ENCODE data around the gene VWA5B1. TPM values are rescaled to one million over a fixed set of nuclear protein-coding genes. Genes with fewer than 3 reads are reported as not detected.

The VWA5B1 gene
- total and polyA plus RNA-seq, 5 experiments from 2014 or later = 0.06 TPM; not detected in 4

DNA sequence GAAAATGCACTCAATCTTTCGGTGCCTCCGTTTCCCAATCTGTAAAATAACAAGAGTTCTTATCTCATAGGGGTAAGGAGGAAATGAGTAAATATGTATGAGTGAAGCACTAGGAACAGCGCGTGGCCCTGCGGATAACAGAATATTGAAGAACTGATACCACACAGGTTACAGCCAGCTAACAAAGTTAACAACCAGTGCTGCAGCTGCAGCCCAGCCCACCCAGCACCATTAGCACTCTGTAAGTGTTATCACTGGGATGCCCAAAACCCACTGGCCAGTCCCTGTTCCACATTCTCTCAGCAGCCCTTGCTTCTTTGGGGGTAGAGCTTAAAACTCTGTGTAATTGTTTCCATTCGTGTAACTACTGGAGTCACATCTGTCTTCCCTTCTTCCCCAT, 89.5 kb downstream of the VWA5B1 start:
- no peak for DNase-seq
- Mint-ChIP-seq H3K9me3 (peaks cover 0 to 10% (median 0%) of the 10 kb centered on the region in 9 donors), H3K27me3 (peaks cover 35 to 58% (median 55%) of the 10 kb centered on the region in 5 donors), H3K27ac (no peak overlapping the region), H3K36me3 (no peaks in the 10 kb centered on the region), H3K4me1 (peaks cover 0 to 2% (median 0%) of the 10 kb centered on the region in 4 donors), H3K4me3 (no peak overlapping the region)
- no peak for ATAC-seq
- POLR2A ChIA-PET = no interaction called here

DNA sequence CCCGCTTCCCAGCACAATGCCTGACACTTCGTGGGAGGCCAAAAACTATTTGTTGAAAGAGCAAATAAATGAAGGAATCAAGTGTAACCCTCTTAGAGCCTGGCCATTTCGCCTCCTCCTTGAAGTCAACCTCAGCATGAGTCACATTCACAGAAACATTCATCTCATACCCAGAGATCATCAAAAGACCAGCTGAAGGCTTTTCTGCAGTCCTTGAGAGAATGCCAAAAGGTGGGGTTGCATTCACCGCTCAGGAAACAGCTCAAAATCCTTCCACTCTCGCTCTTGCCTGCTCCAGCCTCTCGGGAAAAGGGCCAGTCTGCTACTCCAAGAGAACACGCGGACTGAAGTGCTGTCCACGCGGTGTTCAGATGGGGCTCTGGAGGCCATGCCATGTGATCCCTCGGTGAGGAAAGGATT, 90.0 kb downstream of the VWA5B1 start:
- no peak for ATAC-seq
- no peak for DNase-seq
- peaks cover 38 to 57% (median 56%) of the 10 kb centered on the region in 5 donors for H3K27me3 Mint-ChIP-seq
- no peak overlapping the region for H3K4me3 Mint-ChIP-seq
- POLR2A ChIA-PET = no interaction called here
- no peak overlapping the region for H3K27ac Mint-ChIP-seq
- peaks cover 0 to 10% (median 0%) of the 10 kb centered on the region in 9 donors for H3K9me3 Mint-ChIP-seq
- H3K36me3 Mint-ChIP-seq = no peaks in the 10 kb centered on the region
- peaks cover 0 to 2% (median 0%) of the 10 kb centered on the region in 4 donors for H3K4me1 Mint-ChIP-seq

DNA sequence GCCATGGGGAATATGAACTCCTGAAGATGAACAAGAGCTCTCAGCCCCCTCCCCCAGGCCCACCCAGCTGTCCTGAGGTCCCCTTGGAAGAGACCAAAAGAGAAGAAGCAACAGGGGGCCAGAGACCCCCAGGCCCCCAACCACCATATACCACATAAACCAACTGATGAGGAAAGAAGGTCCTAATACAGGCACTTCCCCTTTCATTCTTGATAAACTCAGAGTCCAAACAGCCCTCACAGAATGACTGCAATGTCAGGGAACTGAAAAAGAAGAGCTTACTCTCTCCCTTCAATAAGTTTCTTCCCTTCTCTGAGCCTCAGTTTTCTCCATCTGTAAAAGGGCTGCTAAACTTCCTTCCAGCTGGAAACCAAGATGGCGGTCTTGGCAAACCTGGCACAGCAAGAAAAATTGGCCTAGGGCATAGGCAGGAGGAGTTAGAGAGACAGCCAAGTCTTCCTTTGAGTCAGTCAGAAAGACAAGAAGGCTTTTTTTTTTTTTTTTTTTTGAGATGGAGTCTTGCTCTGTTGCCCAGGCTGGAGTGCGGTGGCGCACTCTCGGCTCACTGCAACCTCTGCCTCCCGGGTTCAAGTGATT, 90.5 kb downstream of the VWA5B1 start:
- no peak for ATAC-seq
- peaks cover 0 to 10% (median 0%) of the 10 kb centered on the region in 9 donors for H3K9me3 Mint-ChIP-seq
- H3K4me1 Mint-ChIP-seq = peaks cover 0 to 2% (median 0%) of the 10 kb centered on the region in 4 donors
- POLR2A ChIA-PET = no interaction called here
- H3K36me3 Mint-ChIP-seq = no peaks in the 10 kb centered on the region
- no peak overlapping the region for H3K27ac Mint-ChIP-seq
- no peak for DNase-seq
- peaks cover 34 to 56% (median 52%) of the 10 kb centered on the region in 5 donors for H3K27me3 Mint-ChIP-seq
- H3K4me3 Mint-ChIP-seq = no peak overlapping the region

DNA sequence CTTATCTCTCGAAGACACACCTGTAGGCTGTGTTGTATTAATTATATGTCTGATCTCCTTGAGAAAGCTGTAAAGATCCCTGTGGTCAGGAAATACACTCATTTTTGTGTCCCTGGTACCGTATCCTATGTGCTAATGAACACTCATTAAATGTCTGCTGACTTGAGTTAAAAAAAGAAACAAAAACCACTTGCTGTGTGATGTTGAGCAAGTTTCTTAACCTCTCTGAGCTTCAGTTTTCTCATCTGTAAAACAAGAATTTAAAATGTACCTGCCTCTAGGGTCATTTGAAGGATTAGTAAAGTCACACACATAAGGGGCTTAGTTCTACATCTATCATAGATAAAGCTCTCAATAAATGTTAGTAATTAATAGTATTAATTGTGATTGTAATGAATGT, 91.3 kb downstream of the VWA5B1 start:
- Mint-ChIP-seq H3K36me3 (no peaks in the 10 kb centered on the region), H3K27me3 (peaks cover 38 to 60% (median 53%) of the 10 kb centered on the region in 5 donors), H3K9me3 (peaks cover 0 to 10% (median 0%) of the 10 kb centered on the region in 9 donors), H3K27ac (no peak overlapping the region), H3K4me3 (no peak overlapping the region), H3K4me1 (no peaks in the 10 kb centered on the region)
- POLR2A ChIA-PET = no interaction called here
- ATAC-seq = no peak
- no peak for DNase-seq

DNA sequence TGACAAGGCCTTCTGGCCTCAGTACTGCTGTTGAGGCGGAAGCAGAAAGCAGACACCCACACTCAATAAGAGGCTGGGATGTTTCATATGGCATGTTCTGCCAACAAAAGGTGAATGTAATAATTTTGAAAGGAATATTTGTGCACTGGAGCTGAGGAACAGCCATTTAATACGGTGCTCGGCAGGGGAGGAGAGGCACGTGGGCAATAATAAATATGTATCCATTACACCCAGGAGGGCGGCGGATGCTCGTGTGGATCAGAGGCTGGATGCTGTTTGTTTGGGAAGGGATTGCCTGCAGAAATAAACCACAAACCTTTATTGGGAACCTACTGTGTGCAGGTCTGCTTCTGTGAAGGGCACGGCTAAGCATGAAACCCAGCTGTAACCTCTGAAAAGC, 92.0 kb downstream of the VWA5B1 start:
- H3K9me3 Mint-ChIP-seq = peaks cover 0 to 10% (median 0%) of the 10 kb centered on the region in 9 donors
- DNase-seq = no peak
- H3K27me3 Mint-ChIP-seq = peaks cover 36 to 64% (median 50%) of the 10 kb centered on the region in 5 donors
- no peak overlapping the region for H3K27ac Mint-ChIP-seq
- no peak overlapping the region for H3K4me3 Mint-ChIP-seq
- no peak for ATAC-seq
- POLR2A ChIA-PET = no interaction called here
- H3K36me3 Mint-ChIP-seq = no peaks in the 10 kb centered on the region
- no peaks in the 10 kb centered on the region for H3K4me1 Mint-ChIP-seq

DNA sequence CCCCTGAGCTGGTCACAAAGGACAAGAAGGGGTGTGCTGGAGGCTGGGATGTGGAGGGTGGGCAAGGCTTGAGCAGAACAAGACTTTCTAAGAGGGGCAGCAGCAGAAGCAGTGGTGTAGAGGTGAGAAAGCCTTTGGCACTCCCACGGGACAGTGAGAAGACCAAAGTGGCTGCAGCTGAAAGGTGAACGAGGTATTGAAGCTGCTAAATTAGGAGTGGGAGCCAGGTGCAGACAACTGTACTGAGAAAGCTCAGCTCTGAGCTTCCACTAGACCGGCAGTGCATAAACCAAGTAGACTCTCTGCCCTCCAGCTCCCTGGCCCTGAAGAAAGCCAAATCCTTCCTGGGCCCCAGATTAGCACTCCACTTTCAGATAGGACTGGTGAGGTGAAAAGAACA, 93.0 kb downstream of the VWA5B1 start:
- ATAC-seq = no peak
- H3K27ac Mint-ChIP-seq = peak overlapping the region in 1 of 10 donors; percentile 37
- no peak for DNase-seq
- H3K36me3 Mint-ChIP-seq = no peaks in the 10 kb centered on the region
- H3K4me1 Mint-ChIP-seq = no peaks in the 10 kb centered on the region
- peaks cover 0 to 10% (median 0%) of the 10 kb centered on the region in 9 donors for H3K9me3 Mint-ChIP-seq
- H3K4me3 Mint-ChIP-seq = no peak overlapping the region
- peaks cover 35 to 70% (median 50%) of the 10 kb centered on the region in 5 donors for H3K27me3 Mint-ChIP-seq
- POLR2A ChIA-PET = no interaction called here

DNA sequence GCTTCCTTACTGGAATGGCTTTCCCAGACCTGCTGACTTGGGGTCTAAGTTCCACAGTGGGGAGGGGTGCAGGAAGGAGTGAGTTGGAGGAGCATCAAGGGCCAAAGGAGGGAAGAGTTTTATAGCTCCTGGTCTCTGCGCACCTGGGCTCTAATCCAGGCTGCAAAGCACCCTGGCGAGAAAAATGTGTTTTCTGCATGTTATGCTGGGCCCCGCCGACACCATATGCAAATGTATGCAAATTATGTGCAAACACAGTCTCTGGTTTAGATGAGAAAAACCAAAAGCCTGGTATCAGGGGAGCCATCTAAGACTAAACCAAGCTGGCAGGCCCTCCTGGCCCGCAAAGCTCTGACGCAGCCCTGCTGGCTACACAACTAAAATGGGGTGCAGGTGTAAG, 95.0 kb downstream of the VWA5B1 start:
- POLR2A ChIA-PET = no interaction called here
- H3K9me3 Mint-ChIP-seq = peaks cover 0 to 10% (median 0%) of the 10 kb centered on the region in 9 donors
- no peaks in the 10 kb centered on the region for H3K36me3 Mint-ChIP-seq
- H3K4me1 Mint-ChIP-seq = no peaks in the 10 kb centered on the region
- H3K27ac Mint-ChIP-seq = no peak overlapping the region
- no peak for ATAC-seq
- H3K27me3 Mint-ChIP-seq = peaks cover 31 to 69% (median 44%) of the 10 kb centered on the region in 5 donors
- no peak for DNase-seq
- no peak overlapping the region for H3K4me3 Mint-ChIP-seq

DNA sequence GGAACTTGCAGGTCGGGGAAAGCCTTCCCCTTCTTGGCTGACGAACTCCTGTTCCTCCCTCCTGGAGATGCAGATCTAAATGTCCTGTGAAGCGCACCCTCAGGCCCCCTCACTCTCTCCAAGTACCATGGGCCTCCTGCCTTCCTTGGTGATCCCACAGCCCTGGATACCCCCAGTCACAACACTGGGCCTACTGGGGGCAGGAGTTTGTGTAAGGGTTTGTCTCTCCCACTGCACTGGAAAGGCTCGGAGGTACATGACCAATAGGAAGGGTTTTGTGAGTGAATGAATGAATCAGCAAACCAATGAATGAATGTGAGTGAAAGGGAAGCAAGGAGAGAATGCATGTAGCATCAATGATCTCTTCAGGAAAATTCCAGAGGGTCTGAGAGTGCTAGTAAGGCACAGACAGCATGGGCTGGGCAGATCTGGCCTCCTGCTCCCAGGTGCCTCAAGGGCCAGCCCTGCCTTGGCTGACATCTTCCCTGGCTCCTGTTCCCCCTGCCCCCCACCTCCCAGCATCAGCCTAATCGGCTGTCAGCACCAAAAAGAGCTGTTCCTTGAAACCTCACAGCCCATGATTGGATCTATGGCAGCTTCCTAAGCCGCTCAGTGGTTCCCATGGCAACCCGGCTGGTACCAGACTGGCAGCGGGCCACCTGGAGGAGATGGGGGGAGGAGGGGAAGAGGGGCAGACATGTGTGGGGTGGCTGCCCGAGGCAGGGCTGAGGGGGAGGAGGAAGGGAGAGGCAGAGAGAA, 95.8 kb downstream of the VWA5B1 start:
- Mint-ChIP-seq H3K9me3 (peaks cover 0 to 10% (median 0%) of the 10 kb centered on the region in 9 donors), H3K27me3 (peaks cover 35 to 75% (median 43%) of the 10 kb centered on the region in 5 donors)

DNA sequence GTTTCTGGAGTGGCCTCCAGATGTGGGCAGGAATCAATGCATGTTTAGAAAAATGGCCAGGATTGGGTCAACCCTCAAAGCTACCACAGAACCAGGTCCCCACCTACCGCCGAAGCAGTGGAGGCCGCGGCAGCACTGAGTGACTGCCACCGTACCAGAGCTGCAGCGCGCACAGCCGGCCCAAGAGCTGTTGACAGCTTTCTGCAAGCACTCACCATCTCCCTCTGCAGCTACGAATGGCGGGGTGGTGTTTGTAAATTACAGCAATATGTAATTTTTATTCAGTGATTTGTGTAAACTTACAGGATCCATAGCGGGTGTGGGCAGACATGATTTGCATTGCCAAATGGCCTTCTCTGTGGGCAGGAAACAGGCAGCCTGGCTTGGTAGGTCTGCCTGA, 98.9 kb downstream of the VWA5B1 start:
- POLR2A ChIA-PET = no interaction called here
- ATAC-seq (no peak), DNase-seq (no peak)
- Mint-ChIP-seq H3K36me3 (peaks cover 0 to 8% (median 0%) of the 10 kb centered on the region in 3 donors), H3K9me3 (peaks cover 1 to 15% (median 11%) of the 10 kb centered on the region in 9 donors), H3K27me3 (peaks cover 30 to 79% (median 50%) of the 10 kb centered on the region in 5 donors), H3K4me3 (no peak overlapping the region), H3K4me1 (no peaks in the 10 kb centered on the region), H3K27ac (no peak overlapping the region)

More for the DNA sequence above, 95.8 kb downstream of the VWA5B1 start:
- POLR2A ChIA-PET = no interaction called here
- DNase-seq (no peak), ATAC-seq (no peak)
- no peak overlapping the region for H3K27ac Mint-ChIP-seq
- H3K36me3 Mint-ChIP-seq = no peaks in the 10 kb centered on the region
- H3K4me1 Mint-ChIP-seq = no peaks in the 10 kb centered on the region
- H3K4me3 Mint-ChIP-seq = no peak overlapping the region

DNA sequence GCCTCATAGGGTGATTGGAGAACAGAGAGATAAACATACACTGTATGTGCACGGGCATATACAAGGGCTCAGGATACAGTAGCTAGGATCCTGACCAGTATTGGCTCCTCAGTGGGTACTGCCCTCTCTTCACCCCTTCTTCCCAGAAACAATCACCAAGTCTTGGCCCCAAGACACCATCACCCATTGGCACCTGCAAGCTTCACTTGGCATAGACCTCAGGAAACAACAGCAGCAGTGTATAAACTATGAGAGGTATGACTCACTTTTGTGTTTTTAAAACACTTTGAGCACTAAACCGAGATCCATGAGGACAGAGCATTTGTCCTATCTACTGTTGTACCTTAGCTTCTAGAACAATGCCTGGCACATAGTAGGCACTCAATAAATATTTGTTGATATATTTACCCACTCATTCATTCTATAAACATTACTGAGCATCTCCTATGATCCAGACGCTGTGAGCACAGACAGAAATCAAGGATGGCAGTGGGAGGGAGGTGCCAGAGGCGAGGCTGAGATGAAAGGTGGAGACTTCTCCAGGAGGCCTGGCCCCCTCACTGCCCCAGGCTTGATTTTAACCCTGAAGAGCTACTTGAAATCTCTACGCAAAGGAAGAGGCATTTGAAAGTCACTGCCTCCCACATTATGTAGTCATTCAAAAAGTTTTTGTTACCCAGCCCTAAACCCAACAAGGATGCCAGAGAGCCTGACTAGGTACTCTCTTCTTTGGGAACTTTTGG, 100.1 kb downstream of the VWA5B1 start:
- H3K4me1 Mint-ChIP-seq = no peaks in the 10 kb centered on the region
- peaks cover 1 to 25% (median 19%) of the 10 kb centered on the region in 9 donors for H3K9me3 Mint-ChIP-seq
- H3K36me3 Mint-ChIP-seq = peaks cover 0 to 9% (median 5%) of the 10 kb centered on the region in 3 donors
- POLR2A ChIA-PET = interaction anchor here (0.6 kb wide), 1 partner anchor 118 kb away, joined by 3 read pairs; no protein-coding TSS in a partner anchor
- DNase-seq (no peak), ATAC-seq (no peak)
- H3K27me3 Mint-ChIP-seq = peaks cover 22 to 67% (median 42%) of the 10 kb centered on the region in 5 donors
- H3K4me3 Mint-ChIP-seq = no peak overlapping the region
- H3K27ac Mint-ChIP-seq = no peak overlapping the region

DNA sequence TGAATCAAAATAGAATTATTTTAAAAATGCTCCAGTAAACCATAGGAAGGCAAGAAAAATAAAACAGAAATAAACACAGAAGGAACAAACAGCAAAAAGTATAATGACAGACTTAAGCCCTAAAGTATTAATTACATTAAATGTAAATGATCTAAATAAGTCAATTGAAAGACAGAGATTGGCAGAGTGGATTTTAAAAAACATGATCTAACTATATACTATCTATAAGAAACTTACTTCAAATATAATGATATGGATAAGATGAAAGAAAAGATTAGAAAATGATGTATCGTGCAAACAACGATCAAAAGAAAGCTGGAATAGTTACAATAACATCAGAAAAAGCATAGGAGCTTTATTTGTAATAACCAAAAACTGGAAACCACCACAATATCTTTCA, 104.6 kb downstream of the VWA5B1 start:
- Mint-ChIP-seq H3K9me3 (peaks cover 5 to 31% (median 21%) of the 10 kb centered on the region in 9 donors), H3K4me1 (peaks cover 0 to 2% (median 0%) of the 10 kb centered on the region in 4 donors), H3K27ac (no peak overlapping the region), H3K27me3 (peaks cover 27 to 58% (median 43%) of the 10 kb centered on the region in 5 donors), H3K36me3 (peaks cover 0 to 9% (median 5%) of the 10 kb centered on the region in 3 donors), H3K4me3 (no peak overlapping the region)
- ATAC-seq (no peak), DNase-seq (no peak)
- POLR2A ChIA-PET = no interaction called here

DNA sequence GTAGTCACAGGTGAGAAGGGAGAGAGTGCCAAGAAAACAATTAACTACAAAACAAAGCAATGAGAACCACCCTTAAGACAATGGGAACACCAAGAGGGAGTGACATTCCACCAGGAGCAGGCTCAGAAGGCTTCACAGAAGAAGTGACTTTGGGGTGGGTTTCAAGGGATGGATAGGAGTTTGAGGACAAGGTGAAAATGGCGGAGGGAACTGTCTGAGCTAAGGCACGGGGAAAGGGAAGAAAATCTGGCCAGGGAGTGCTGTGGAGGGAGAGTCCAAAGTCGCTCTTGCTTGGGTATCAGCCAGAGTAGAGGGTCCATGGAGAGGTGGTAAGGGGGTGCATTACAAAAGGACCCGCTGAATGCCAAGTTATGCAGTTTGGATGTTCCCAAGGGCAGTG, 108.1 kb downstream of the VWA5B1 start:
- H3K4me1 Mint-ChIP-seq = peaks cover 0 to 2% (median 0%) of the 10 kb centered on the region in 4 donors
- DNase-seq (no peak), ATAC-seq (no peak)
- H3K9me3 Mint-ChIP-seq = peaks cover 5 to 26% (median 16%) of the 10 kb centered on the region in 9 donors
- H3K27ac Mint-ChIP-seq = no peak overlapping the region
- POLR2A ChIA-PET = no interaction called here
- H3K27me3 Mint-ChIP-seq = peaks cover 22 to 58% (median 46%) of the 10 kb centered on the region in 5 donors
- peaks cover 0 to 9% (median 5%) of the 10 kb centered on the region in 3 donors for H3K36me3 Mint-ChIP-seq
- no peak overlapping the region for H3K4me3 Mint-ChIP-seq
